SK-N-SH (cell line): ENCODE data around the gene GPC5. TPM values are rescaled to one million over a fixed set of nuclear protein-coding genes. Genes with fewer than 3 reads are reported as not detected.

ENCODE experiments used
- CTCF ChIA-PET: fragments of 300-600, 350-600 bp; formaldehyde crosslinking; extraction: SDS; loops from one replicate; lab custom pipeline; 2021; lab: Yijun Ruan, JAX
- POLR2A ChIA-PET: fragments of 350-600 bp; sonication (Branson Sonifier 250); formaldehyde crosslinking; extraction: SDS; loops from one replicate; lab custom pipeline; 2020; ENCODE audit warnings: antibody characterized with exemption, inconsistent platforms; lab: Yijun Ruan, JAX
- DNase-seq: peaks from one replicate; pipeline ENCODE4 v3.0.0; 2012
- H2AFZ ChIP-seq: fragments of 200-600 bp; sonication (generic); 2 replicates; pipeline ENCODE4 v1.8.1; 2016; ENCODE audit warnings: antibody characterized with exemption, mild to moderate bottlenecking, low read depth
- H3F3A ChIP-seq: fragments of 200-600 bp; sonication (generic); replicated peaks from 2 replicates; pipeline ENCODE3; 2016; ENCODE audit warnings: antibody characterized with exemption, mild to moderate bottlenecking; ENCODE audit not compliant: insufficient read depth
- H3K27ac ChIP-seq, 2 experiments: fragments of 200-500 bp in 1 of 2; fragments of 200-600 bp in 1 of 2; sonication (Bioruptor generic) in 1 of 2; sonication (generic), shearing (Covaris generic) in 1 of 2; 2 replicates each; pipeline versions ENCODE4 v1.5.1 to v1.6.1; 2014 to 2016; ENCODE audit warnings: low read depth in 2 of 2, inconsistent platforms in 1 of 2, low read length in 1 of 2, mild to moderate bottlenecking in 1 of 2, mixed read lengths in 1 of 2
- H3K27me3 ChIP-seq: fragments of 200-600 bp; sonication (generic), shearing (Covaris generic); 2 replicates; pipeline ENCODE4 v1.6.1; 2016; ENCODE audit warnings: mixed run types; ENCODE audit not compliant: insufficient read depth
- H3K36me3 ChIP-seq, 2 experiments: fragments of 200-500 bp in 1 of 2; fragments of 200-600 bp in 1 of 2; sonication (Bioruptor generic) in 1 of 2; sonication (generic) in 1 of 2; replicated peaks in 1 of 2; 2 replicates each; pipeline versions ENCODE3 to v1.5.1; 2014 to 2016; ENCODE audit warnings: low read length in 1 of 2, mild to moderate bottlenecking in 1 of 2; ENCODE audit not compliant: insufficient read depth in 2 of 2, control insufficient read depth in 1 of 2
- H3K4me1 ChIP-seq, 2 experiments: fragments of 200-500 bp in 1 of 2; fragments of 200-600 bp in 1 of 2; sonication (Bioruptor generic) in 1 of 2; sonication (generic), shearing (Covaris generic) in 1 of 2; 2 replicates each; pipeline versions ENCODE4 v1.5.1 to v1.6.1; 2014 to 2016; ENCODE audit warnings: low read depth in 1 of 2, low read length in 1 of 2, mixed run types in 1 of 2; ENCODE audit not compliant: insufficient read depth in 2 of 2, control insufficient read depth in 1 of 2
- H3K4me2 ChIP-seq: fragments of 200-600 bp; sonication (generic), shearing (Covaris generic); 2 replicates; pipeline ENCODE4 v1.6.1; 2017; ENCODE audit warnings: mixed run types
- H3K4me3 ChIP-seq, 2 experiments: fragments of 200-500 bp in 1 of 2; fragments of 200-600 bp in 1 of 2; sonication (Bioruptor generic) in 1 of 2; sonication (generic), shearing (Covaris generic) in 1 of 2; 2 replicates each; pipeline versions ENCODE4 v1.5.1 to v1.8.1; 2014 to 2016; ENCODE audit warnings: low read depth in 2 of 2, inconsistent platforms in 1 of 2, low read length in 1 of 2, mild to moderate bottlenecking in 1 of 2, mixed read lengths in 1 of 2, moderate library complexity in 1 of 2
- H3K79me2 ChIP-seq: fragments of 200-600 bp; sonication (generic); 2 replicates; pipeline ENCODE4 v1.8.1; 2017; ENCODE audit warnings: mild to moderate bottlenecking; ENCODE audit not compliant: insufficient read depth
- H3K9ac ChIP-seq: fragments of 200-600 bp; sonication (generic); 2 replicates; pipeline ENCODE4 v1.6.1; 2017; ENCODE audit warnings: mixed run types
- H3K9me2 ChIP-seq: fragments of 200-600 bp; sonication (generic); 2 replicates; pipeline ENCODE4 v1.6.1; 2017; ENCODE audit warnings: mixed run types
- H3K9me3 ChIP-seq: fragments of 200-600 bp; sonication (generic); 2 replicates; pipeline ENCODE4 v1.6.1; 2017; ENCODE audit warnings: mixed run types, mild to moderate bottlenecking, moderate library complexity
- H4K20me1 ChIP-seq: fragments of 200-600 bp; sonication (generic); 2 replicates; pipeline ENCODE4 v1.6.1; 2017; ENCODE audit warnings: mild to moderate bottlenecking, mixed run types; ENCODE audit not compliant: insufficient read depth
- ELF1 ChIP-seq: IDR thresholded peaks from 2 replicates; pipeline ENCODE4 v1.4.0; 2012
- EP300 ChIP-seq, 2 experiments: IDR thresholded peaks; 2 replicates each; pipeline versions ENCODE4 v1.4.0 to v1.6.1; 2012; ENCODE audit warnings: borderline replicate concordance in 1 of 2, low read depth in 1 of 2, low read length in 1 of 2
- JUND ChIP-seq: IDR thresholded peaks from 2 replicates; pipeline ENCODE4 v1.4.0; 2012
- MXI1 ChIP-seq: IDR thresholded peaks from 2 replicates; pipeline ENCODE4 v1.6.1; 2012; ENCODE audit warnings: mild to moderate bottlenecking, low read depth, low read length, improper control_type of control experiment
- NRF1 ChIP-seq: IDR thresholded peaks from 2 replicates; pipeline ENCODE4 v1.6.1; 2012; ENCODE audit warnings: low read depth, mild to moderate bottlenecking, low read length
- SIN3A ChIP-seq: IDR thresholded peaks from 2 replicates; pipeline ENCODE4 v1.6.1; 2012; ENCODE audit warnings: low read depth, mild to moderate bottlenecking, low read length, moderate library complexity, borderline replicate concordance
- TCF12 ChIP-seq: IDR thresholded peaks from 2 replicates; pipeline ENCODE4 v1.4.0; 2012
- YY1 ChIP-seq: IDR thresholded peaks from 2 replicates; pipeline ENCODE4 v1.4.0; 2012; ENCODE audit warnings: low read depth, mild to moderate bottlenecking
- WGBS: methylation state at CpG from one replicate; pipeline ENCODE4 v1.1.6; 2017; ENCODE audit warnings: low lambda C conversion rate; 5-methylcytosine and 5-hydroxymethylcytosine counted together
- polyA plus RNA-seq, 3 experiments: library from polyadenylated mRNA; depleted of rRNA; stranded (reverse); fragments of >200 nt; gene quantifications; 2 replicates each; pipeline ENCODE4 v1.2.3, GENCODE V29; 2012
- TF ChIP-seq, protein P1 (sequence below): IDR thresholded peaks from 2 replicates; pipeline ENCODE4 v1.6.1; 2012; ENCODE audit warnings: mild to moderate bottlenecking, low read depth, low read length, moderate library complexity

Gene GPC5
- polyA plus RNA-seq, 1 of the 3 experiments (the other 2 are of a cell fraction): 0.03 TPM

DNA sequence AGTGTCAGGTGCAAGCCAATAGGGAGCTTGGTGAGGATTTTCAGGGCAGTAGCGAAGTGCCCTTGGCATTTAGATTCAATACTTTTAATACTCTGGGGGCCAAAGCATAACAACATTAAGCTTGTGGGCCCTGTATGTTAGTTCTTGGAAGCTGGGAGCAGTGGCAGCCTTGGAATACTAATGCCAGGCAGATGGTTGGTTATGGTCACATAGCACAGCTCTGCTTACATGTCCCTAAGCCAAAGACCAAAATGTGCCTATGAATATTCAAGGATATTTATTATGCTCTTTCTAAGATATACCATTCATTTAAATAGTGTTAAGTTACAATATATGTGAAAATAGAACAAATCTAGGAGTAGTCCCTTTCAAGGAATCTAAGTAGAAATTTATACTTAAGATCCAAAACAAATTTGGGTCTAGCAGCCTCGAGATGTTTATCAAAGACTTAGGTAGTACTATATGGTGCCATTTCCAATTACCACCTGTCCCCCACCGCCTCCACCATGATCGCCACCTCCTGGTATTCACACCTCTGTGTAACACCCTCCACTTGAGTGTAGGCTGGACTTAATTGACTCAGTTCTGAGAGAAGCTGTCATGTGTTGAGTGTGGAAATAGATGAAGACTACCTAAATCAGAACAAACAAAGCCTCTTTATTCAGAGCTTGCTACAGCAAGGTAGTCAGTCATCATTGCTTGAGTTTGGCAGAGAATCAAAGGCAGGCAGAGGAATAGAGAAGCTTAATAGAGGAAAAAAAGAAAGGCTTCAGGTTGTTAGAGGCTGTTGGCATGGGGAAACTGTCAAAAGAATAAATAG lies 261.0 kb downstream of the GPC5 start:
- Histone ChIP-seq H3K4me2 (no peak overlapping the region), H2AFZ (no peak overlapping the region), H3K9ac (no peak overlapping the region), H3K4me3 (no peak overlapping the region)
- WGBS: 41% methylated on average over 4 of the region's 4 CpGs
- TF ChIP-seq NRF1 (no peak), YY1 (no peak), JUND (no peak), MXI1 (no peak)
- TF ChIP-seq, protein P1, sequence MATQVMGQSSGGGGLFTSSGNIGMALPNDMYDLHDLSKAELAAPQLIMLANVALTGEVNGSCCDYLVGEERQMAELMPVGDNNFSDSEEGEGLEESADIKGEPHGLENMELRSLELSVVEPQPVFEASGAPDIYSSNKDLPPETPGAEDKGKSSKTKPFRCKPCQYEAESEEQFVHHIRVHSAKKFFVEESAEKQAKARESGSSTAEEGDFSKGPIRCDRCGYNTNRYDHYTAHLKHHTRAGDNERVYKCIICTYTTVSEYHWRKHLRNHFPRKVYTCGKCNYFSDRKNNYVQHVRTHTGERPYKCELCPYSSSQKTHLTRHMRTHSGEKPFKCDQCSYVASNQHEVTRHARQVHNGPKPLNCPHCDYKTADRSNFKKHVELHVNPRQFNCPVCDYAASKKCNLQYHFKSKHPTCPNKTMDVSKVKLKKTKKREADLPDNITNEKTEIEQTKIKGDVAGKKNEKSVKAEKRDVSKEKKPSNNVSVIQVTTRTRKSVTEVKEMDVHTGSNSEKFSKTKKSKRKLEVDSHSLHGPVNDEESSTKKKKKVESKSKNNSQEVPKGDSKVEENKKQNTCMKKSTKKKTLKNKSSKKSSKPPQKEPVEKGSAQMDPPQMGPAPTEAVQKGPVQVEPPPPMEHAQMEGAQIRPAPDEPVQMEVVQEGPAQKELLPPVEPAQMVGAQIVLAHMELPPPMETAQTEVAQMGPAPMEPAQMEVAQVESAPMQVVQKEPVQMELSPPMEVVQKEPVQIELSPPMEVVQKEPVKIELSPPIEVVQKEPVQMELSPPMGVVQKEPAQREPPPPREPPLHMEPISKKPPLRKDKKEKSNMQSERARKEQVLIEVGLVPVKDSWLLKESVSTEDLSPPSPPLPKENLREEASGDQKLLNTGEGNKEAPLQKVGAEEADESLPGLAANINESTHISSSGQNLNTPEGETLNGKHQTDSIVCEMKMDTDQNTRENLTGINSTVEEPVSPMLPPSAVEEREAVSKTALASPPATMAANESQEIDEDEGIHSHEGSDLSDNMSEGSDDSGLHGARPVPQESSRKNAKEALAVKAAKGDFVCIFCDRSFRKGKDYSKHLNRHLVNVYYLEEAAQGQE: no peak
- TF ChIP-seq, all 33 proteins: peak for 0
- Histone ChIP-seq H3K27me3 (no peaks in the 10 kb centered on the region), H3K9me2 (no peaks in the 10 kb centered on the region), H3F3A (no peaks in the 10 kb centered on the region), H3K79me2 (no peaks in the 10 kb centered on the region), H3K27ac (no peak overlapping the region), H4K20me1 (no peaks in the 10 kb centered on the region), H3K4me1 (peaks cover 0 to 2% of the 10 kb centered on the region in 2 experiments; a peak in 1 of 4 replicates), H3K9me3 (no peaks in the 10 kb centered on the region), H3K36me3 (no peaks in the 10 kb centered on the region)
- CTCF ChIA-PET: interaction anchor here (1.0 to 1.2 kb wide), 3 partner anchors 24 to 253 kb away, joined by 3 to 5 read pairs (median 4); no protein-coding TSS in a partner anchor
- POLR2A ChIA-PET: no interaction called here
- no peak for DNase-seq

DNA sequence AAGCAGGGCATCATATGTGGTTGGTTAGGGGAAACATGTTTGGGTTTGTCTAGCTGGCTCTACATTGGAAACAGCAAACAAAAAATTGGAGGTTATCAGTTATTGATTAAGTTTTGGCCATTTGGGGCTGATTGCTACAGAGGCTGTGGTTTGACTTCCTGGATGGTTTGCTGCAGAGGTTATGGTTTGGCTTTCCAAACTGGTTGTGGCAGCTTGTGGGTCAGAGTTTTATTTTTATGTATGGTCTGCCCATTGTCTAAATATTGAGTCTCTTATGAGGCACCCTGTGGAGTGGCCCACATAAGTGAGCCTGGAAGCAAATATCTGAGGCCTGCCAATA lies 261.6 kb downstream of the GPC5 start:
- no peak overlapping the region for H3K27ac ChIP-seq
- TF ChIP-seq TCF12: no peak
- TF ChIP-seq ELF1: no peak
- no peak for TF ChIP-seq SIN3A
- no peak for TF ChIP-seq EP300 (IDR thresholded peaks at IDR 0.05; ENCODE audit: borderline replicate concordance in 1 of 2, low read depth in 1 of 2, low read length in 1 of 2)
- no peaks in the 10 kb centered on the region for H3F3A ChIP-seq
- POLR2A ChIA-PET: no interaction called here
- no peaks in the 10 kb centered on the region for H3K9me3 ChIP-seq
- H4K20me1 ChIP-seq: no peaks in the 10 kb centered on the region
- H3K79me2 ChIP-seq: no peaks in the 10 kb centered on the region
- CTCF ChIA-PET: interaction anchor here (1.0 to 1.2 kb wide), 2 partner anchors 95 to 254 kb away, joined by 3 to 4 read pairs; no protein-coding TSS in a partner anchor
- H3K4me1 ChIP-seq: peaks cover 0 to 2% of the 10 kb centered on the region in 2 experiments; a peak in 1 of 4 replicates
- no peaks in the 10 kb centered on the region for H3K27me3 ChIP-seq
- H3K4me3 ChIP-seq: no peak overlapping the region
- no peaks in the 10 kb centered on the region for H3K9me2 ChIP-seq
- no peak overlapping the region for H3K4me2 ChIP-seq
- no peak overlapping the region for H2AFZ ChIP-seq
- no peaks in the 10 kb centered on the region for H3K36me3 ChIP-seq
- no peak overlapping the region for H3K9ac ChIP-seq
- DNase-seq: no peak
